Breast epithelium (tissue), 3 donors: Measurements from ENCODE around the gene NRCAM.

Experiments
- CTCF ChIP-seq, 3 donors: fragments of 450-650 bp; IDR thresholded peaks; one replicate each; pipeline ENCODE4 v1.5.1; 2016 to 2017; ENCODE audit warnings: antibody characterized with exemption in 3 of 3, mild to moderate bottlenecking in 3 of 3, moderate library complexity in 3 of 3
- POLR2A ChIP-seq: fragments of 450-650 bp; IDR thresholded peaks from one replicate; pipeline ENCODE4 v1.6.1; 2016; ENCODE audit warnings: antibody characterized with exemption, mild to moderate bottlenecking, moderate library complexity
- POLR2AphosphoS5 ChIP-seq, 3 donors: sonication (generic); formaldehyde crosslinking; IDR thresholded peaks; one replicate each; pipeline ENCODE4 v1.6.1; 2017; ENCODE audit warnings: antibody characterized with exemption in 3 of 3

- TF ChIP-seq CTCF (IDR thresholded peaks at IDR 0.05) (no peak), POLR2A (no peak), POLR2AphosphoS5 (IDR thresholded peaks at IDR 0.05) (no peak)
Measured at GRCh38 chr7:108188724-108189123, 267.5 kb downstream of the NRCAM start.
